ENCODE data around the gene FRMD1.

DNA sequence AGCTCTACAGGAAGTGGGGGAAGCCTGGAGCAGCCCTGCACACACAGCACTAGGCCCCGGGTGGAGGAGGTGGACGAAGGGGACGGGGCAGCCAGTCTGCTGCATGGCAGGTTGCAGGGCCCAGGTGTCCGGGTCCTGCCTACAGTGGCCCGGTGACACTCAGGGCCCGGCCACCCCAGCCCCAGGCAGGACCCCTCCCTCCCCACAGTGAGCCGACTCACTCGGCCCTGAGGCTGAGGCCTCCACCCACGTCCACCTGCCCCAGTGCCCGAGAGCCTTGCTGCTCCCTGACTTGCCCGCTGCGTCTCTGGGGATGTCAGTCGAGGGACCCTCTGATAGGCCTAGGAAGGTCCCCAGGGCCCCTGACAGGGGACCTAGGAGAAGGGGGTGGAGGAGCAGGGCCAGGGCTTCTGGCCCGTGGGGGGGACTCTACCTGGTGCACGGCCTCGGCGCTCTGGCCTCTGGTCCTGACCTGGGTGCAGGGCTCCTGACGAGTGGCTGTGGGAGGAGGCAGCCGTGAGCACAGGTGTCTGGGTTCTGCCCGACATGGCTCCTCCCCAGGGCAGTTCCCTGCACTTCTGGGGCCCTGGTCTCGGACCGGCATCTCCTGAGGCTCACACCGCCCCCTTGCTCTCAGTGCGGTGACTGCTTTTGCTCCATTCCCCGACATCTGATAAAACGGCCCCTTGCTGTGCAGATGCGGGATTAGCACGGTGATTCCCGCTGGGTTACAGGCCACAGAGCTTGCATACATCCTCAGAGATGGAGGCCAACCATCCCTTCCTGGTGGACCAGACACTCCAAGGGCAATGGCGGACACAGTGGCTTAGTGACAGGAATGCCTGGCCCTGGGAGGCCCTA lies 20.1 kb downstream of the FRMD1 start:
- TF ChIP-seq, protein P1, sequence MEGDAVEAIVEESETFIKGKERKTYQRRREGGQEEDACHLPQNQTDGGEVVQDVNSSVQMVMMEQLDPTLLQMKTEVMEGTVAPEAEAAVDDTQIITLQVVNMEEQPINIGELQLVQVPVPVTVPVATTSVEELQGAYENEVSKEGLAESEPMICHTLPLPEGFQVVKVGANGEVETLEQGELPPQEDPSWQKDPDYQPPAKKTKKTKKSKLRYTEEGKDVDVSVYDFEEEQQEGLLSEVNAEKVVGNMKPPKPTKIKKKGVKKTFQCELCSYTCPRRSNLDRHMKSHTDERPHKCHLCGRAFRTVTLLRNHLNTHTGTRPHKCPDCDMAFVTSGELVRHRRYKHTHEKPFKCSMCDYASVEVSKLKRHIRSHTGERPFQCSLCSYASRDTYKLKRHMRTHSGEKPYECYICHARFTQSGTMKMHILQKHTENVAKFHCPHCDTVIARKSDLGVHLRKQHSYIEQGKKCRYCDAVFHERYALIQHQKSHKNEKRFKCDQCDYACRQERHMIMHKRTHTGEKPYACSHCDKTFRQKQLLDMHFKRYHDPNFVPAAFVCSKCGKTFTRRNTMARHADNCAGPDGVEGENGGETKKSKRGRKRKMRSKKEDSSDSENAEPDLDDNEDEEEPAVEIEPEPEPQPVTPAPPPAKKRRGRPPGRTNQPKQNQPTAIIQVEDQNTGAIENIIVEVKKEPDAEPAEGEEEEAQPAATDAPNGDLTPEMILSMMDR (IDR thresholded peaks at IDR 0.05; ENCODE audit: extremely low read depth in 1 of 2, insufficient read depth in 1 of 2, low read depth in 1 of 2, low read length in 2 of 2): no peak
- TF ChIP-seq POLR2A (IDR thresholded peaks at IDR 0.05; ENCODE audit: low read depth, low read length) (no peak), MYC (IDR thresholded peaks at IDR 0.05; ENCODE audit: low read depth, low read length) (no peak), POLR2AphosphoS5 (IDR thresholded peaks at IDR 0.05; ENCODE audit: insufficient read depth, low read depth, low read length) (no peak), EZH2 (IDR thresholded peaks at IDR 0.05; ENCODE audit: borderline replicate concordance, low read depth, low read length, severe bottlenecking) (no peak), GATA2 (IDR thresholded peaks at IDR 0.05; ENCODE audit: insufficient read depth, insufficient read length, low read depth, low read length) (no peak)
- TF ChIP-seq, protein P2, sequence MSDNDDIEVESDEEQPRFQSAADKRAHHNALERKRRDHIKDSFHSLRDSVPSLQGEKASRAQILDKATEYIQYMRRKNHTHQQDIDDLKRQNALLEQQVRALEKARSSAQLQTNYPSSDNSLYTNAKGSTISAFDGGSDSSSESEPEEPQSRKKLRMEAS (IDR thresholded peaks at IDR 0.05; ENCODE audit: insufficient read depth, insufficient read length): no peak
